ENCODE data around the gene IPPK.
A peak's percentile ranks its signal among the peaks of the same experiment; 100 is the strongest.
"Not testable (repeated sequence)": the region's sequence is repeated elsewhere in the genome, so short reads cannot be mapped to it uniquely, and the experiment has no call there.

The IPPK gene

DNA sequence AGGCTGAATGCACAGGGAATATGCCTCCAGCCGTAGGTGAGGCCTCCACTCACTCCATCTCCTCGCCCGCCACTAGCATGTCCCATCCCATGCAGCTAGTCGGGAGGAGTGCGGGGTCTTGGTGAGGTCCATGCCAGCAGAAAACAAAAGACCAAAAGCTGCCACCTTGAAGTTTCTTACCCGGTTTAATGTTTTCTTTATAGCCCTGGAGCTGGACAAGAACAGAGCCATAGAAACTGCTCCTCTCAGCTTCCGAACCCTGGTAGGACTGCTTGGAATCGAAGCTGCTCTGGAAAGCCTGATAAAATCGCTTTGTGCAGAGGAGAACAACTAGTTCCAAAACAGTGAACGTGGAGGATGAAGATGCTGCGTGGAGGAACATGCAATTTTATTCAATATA is 57.1 kb downstream of the IPPK start:
- no peak for DNase-seq

DNA sequence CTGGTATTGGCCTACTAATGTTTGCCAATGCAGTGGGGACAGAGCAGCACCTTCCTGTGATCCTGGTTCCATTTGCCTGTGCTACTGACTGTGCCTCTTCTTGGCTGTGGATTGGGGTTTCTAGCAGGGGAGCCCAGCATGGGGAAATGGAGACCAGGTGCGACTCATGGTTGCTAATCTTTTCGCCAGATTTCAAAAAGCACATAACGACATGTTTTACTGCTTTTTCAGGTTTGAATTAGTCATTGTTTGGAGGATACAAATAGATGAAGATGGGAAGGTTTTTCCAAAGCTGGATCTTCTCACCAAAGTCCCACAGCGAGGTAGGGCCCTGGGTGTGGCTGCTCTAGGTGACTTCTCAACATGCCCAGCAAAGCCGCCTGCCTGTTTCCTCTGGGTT is 57.6 kb downstream of the IPPK start:
- DNase-seq: no peak

DNA sequence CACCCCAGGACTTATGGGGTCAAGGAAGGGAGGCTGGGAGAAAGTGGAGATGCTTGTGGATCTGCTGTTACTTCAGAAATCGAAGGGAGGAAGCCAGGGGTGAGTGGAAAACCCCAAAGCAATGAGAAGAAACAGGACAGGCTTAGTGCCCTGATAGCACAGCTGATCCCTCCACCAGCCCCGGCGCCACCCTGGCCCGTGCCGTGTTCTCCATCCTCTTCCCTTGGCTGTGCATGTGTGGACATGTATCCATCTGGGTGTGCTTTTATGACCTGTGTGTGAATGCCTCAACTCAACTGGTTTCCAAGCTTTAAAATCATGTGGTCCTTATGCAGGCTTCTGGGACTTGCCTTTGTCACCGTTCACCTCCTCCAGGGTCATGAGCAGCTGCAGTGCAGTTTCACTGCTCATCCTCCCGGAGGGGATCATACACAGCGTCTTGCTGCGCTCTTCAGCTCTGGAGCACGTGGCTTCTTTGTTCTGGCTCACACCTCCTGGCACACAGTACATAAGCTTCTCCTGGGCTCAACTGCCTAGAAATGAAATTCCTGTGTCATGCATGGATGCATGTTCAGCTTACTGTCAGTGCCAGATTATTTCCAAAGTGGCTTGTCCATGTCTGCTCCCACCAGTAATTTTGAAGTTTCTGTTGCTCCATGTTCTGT is 58.2 kb downstream of the IPPK start:
- peak in 1 of 2 experiments; percentile 22 for DNase-seq

DNA sequence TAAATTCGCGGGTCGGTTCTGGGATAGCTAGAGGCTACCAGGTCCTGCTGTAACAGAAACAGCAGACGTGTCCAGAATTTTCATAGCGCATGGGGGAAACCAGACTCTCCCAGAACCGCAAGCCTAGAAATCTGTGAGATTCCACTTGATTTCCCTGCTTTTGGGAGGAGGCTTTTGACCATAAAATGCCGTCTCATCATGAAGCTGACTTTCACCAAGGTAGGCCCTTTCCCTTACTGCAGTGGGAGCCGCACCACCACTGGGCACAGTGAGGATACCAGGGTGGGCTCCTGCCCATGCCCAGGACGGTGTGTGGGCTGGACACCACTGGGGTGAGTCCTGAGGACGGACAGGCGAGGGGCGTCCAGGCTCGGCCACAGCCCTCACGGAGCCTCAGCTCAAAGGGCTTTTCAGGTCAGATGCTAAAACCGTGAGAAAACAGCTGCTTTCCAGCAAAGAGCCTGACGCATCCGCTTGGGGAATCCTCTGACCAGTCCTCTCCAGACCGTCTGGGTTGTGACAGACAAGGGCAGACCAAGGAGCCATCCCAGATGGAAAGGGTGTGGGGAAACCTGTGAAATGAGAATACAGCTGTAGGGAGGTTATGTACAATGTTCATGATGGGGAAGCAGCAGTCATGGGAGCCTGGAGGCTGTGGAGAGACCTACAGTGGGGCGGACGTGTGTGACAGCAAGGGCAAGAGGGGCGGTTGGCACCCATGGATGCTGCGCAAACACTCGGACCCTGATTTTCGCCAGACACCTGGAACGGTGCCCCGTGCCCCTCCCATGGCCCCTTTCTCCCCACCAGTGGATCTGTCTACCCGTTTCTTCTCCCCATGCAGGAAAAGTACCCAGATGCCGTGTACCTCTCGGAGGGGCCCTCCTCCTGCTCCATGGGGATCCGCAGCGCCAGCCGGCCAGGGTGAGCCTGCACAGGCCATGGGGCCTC is 59.2 kb downstream of the IPPK start:
- no peak for DNase-seq

DNA sequence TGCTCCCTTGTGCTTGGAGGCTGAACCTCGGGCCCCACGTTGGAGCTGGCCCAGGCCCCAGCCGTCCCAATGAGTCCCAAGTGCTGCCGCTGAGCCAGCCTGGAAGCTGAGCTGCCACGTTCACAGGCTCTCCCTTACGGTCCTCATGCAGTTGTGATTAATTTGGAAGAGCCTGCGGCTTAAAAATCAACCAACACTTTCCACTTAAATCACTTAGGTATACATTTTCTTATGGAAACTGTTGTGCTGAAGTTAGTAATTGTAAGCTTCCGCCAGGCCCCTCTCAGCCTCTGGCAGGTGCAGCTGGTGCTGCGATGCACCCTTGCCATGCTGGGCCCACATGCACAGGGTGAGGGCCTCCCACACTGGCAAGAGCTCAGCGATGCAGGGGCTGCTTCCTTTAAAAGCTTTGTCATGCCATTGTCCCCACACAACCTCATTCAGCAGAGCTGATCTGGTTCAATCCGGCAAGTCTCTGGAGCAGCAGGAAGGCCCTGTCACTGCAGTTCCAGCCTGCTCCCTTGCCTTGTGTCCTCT is 61.0 kb downstream of the IPPK start:
- DNase-seq: peak in 1 of 2 experiments; percentile 61

DNA sequence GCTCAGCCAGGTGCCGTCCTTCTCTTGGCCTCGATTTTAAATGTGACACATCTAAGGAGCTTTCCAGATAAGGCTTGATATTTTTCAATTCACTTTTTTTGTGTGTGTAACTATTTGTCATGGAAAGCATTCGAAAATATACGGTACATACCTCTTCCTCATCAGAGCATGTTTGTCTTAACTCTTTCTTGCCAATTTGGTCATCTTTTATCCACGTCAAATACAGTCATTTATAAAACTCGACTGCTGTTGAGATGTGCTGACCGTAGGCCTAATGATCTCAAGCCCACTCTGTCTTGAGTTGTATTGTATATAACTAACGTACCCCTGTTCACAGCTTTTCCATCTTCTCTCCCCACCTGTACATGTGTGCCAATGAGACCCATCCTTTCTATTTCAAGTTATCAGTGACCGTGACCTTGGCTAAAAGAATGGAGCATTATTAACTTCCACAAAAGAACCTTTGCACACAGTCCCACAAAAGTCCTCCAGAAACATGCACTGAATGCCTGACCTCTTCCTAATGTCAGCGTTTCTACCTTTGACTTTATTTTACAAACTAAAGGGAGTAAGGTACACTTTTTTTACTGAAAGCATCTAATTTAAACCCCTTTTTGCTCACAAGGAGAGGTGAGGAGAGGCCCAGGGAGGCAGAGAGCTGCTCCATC is 61.6 kb downstream of the IPPK start:
- no peak for DNase-seq

DNA sequence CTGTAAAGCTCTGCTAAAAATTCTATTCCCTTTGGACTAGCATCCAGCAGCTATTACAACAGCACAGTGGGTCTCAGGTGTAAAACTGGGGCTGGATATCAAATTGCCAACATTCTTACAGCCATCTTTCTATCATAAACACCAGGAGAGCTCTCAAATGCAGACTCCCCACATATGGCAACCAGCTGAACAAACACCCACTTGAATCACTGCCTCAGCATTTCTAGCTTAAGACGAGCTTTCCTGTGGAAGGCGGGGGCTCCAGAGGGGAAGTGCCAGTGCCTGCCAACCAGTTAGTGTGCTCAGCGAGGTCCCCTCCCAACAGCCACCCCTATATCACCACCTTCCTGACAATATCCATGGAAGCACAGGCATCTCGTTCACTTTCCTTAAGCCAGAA is 62.2 kb downstream of the IPPK start:
- DNase-seq: peak in 1 of 2 experiments; percentile 13

DNA sequence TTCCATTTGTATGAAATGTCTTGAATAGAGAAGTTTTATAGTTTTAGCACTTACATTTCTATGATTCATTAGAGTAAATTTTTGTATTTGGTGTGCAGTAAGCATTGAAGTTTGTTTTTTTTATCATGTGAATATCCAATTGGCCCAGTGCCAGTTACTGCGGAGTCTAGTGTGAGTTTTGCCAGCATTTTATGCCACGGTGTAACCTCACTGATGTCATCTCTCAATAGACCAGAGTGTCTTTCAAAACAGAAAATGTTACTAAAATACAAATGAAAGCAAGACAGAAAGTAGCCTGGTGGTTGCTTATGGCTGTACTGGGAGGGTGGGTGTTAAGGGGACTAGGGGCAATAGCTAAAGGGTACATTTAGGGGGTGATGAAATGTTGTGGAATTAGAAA is 62.8 kb downstream of the IPPK start:
- peak in 1 of 2 experiments; percentile 39 for DNase-seq

DNA sequence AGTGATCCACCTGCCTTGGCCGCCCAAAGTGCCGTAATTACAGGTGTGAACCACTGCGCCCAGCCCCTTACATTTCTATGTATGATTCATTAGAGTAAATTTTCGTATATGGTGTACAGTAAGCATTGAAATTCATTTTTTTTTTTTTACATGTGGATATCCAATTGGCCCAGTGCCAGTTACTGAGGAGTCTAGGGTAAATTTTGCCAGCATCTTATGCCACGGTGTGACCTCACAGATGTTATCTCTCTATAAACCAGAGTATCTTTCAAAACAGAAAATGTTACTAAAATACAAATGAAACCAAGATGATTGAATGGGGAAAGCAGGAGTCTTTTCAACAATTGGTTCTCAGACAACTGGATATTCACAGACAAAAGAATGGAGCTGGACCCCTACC is 64.7 kb downstream of the IPPK start:
- no peak for DNase-seq

DNA sequence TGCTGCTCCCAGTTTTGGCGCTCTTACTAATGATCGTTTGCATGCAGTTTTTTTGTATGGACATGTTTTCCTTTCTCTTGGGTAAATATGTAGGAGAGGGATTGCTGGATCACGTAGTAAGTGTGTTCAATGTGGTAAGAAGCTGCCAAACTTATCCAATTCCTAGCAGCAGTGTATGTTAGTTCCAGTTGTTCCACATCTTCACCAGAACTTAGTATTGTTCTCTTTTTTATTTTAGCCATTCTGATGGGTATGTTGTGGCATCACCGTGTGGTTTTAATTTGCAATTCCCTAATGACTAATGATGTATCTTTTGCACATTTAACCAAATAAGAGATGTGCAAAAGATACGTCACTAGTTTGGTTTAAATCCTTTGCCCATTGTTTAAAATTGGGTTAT is 65.9 kb downstream of the IPPK start:
- DNase-seq: no peak

DNA sequence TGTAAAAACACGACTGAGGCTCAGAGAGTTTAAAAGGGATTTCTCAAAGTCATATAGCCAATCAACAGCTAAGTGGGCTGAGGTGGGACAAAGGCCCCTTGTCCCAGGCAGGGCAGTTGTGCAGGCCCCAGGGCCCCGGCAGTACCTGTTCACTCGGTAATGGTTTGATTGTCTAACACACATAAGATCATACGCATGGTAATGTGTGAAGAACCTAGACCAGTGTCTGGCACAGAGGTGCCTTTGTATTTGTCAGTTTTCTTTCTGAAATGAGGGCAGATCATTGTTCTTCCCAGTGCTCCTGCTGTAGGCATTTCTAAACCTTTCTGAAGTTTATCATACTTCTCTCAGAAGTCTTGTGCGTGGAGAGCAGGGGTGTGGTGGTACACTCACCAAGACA is 66.8 kb downstream of the IPPK start:
- no peak for DNase-seq

DNA sequence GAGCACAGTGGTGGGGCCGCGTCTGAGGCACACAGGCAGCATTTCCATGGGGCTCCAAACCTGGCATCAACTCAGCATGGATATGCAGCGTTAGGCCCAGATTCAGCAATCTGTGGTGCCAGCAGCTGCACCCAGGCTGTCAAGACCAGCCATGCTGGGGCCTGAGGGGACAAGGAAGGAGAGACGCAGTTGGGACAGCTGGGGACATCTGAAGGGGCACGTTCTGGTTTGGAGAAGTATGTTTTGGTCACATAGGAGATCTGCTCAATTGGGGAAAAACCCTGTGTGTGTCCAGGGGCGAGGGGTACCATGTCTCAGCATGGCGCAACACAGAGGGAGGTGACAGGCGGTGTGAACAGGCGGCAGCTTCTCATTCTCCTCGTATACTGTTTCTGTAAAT is 67.5 kb downstream of the IPPK start:
- no peak for DNase-seq

DNA sequence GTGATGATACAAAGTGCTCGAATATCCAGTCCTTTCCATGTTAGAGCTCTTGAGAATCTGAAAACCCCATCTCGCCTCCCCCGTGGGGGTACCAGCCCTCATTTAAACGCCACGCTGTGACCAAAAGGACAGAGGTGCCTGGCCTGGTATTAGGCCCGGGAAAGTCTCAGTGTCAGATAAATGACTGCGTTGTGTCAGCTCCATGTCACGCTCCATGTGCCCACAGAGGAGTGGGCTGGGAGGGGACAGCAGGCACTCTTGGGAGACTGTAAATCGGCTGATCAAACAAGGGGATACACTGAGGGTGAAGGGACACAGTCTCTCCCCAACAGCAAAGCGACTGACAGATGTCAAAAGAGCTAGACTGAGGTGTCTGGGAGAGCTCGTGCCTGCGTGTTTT is 68.5 kb downstream of the IPPK start:
- no peak for DNase-seq

DNA sequence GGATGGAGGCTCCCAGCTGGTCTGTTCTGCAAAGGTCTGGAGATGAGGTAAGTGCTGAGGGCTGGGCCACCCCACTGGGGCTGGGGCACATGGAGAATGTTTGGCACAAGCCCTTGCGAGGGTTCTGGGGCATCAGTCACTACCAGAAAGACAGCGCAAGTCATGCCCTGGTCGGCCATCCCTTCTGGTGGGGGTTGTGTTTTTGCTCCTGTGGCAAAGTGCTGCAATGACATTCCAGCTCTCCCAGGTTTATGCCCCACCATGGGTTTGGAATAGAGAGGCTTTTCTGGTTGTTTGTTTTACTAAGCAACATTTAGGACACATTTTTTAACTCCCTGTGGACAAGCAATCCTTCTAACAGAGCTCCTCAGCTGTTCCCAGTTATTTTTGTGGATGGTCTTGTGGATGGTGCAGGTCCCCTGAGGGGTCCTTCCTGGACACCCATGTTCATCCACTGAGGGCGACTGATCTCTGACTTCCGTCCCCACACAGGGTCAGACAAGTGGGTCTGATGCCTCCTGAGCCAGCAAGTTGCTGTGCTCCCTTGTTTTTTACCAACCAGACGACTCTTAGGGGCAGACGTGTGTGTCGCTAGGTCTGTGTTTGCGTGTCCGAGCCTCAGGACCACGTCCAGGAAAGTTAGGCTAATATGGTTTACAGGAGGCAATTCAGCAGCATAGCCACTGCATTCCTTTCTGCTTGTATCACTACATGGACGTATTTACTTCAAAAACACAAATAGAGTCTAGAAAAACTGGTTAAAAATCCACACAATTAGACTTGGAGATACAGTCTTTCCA is 69.3 kb downstream of the IPPK start:
- DNase-seq: no peak

DNA sequence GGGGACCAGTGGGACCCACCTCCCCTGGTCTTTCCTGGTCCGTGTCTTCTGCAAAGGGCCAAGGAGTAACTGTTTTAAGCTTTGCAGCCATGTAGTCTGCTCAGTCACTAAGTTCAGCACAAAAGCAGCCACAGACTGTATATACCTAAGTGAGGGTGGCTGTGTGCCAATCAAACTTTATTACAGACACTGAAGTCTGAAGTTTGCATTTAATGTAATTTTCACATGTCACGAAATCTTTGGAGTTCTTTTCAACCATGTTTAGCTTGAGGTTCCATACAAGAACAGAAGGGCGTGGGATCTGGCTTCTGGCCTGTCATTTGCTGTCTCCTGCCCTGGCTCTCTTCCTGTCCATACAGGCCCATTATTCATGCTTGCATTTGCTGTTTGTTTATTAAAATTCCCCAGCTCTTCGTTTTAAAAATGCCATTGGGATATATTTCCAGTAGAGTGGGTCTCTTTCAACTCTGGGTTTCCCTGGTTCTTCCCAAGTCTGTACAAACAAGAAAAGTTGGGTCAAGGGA is 69.9 kb downstream of the IPPK start:
- no peak for DNase-seq

DNA sequence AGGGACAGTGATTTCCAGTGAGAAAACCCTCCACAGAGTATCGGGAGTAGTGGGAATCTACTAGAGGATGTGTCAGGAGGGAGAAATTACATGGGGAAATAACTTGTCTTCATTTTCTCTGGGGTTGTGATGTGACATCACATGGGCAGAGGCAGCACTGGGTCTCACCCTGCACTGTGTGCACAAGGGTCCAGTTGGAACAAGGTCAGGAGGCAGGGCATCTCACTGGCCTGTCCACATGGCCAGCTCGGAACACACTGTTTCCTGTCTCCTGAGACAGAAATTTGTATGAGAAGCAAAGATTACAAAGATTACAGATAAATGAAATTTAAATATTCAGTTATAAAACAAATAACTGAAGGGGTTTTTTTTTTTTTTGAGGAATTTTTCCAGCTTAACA is 71.5 kb downstream of the IPPK start:
- DNase-seq: no peak

DNA sequence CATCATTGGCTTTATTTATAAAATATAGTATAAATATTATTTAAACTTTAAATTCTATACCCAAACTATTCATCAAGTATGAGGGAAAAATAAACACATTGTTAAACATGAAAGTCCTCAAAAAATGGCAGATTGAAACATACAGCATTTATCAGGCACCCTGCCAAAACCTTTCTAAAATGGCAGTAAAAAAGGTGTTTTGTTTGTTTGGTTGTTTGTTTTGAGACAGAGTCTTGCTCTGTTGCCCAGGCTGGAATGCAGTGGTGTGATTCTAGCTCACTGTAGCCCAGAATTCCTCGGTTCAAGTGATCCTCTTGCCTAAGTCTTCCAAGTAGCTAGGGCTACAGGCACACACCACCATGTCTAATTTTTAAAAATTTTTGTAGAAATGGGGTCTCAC is 74.0 kb downstream of the IPPK start:
- DNase-seq: no peak

DNA sequence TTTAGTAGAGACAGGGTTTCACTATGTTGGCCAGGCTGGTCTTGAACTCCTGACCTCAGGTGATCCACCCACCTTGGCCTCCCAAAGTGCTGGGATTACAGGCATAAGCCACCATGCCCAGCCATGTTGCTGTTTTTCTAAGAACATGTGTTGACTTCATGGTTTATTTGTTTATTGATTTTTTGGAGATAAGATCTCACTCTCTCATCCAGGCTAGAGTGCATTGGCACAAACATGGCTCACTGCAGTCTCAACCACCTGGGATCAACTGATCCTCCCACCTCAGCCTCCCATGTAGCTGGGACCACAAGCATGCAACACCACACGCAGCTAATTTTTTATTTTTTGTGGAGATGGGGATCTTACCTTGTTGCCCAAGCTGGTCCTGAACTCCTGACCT is 74.9 kb downstream of the IPPK start:
- DNase-seq: not testable (repeated sequence)

DNA sequence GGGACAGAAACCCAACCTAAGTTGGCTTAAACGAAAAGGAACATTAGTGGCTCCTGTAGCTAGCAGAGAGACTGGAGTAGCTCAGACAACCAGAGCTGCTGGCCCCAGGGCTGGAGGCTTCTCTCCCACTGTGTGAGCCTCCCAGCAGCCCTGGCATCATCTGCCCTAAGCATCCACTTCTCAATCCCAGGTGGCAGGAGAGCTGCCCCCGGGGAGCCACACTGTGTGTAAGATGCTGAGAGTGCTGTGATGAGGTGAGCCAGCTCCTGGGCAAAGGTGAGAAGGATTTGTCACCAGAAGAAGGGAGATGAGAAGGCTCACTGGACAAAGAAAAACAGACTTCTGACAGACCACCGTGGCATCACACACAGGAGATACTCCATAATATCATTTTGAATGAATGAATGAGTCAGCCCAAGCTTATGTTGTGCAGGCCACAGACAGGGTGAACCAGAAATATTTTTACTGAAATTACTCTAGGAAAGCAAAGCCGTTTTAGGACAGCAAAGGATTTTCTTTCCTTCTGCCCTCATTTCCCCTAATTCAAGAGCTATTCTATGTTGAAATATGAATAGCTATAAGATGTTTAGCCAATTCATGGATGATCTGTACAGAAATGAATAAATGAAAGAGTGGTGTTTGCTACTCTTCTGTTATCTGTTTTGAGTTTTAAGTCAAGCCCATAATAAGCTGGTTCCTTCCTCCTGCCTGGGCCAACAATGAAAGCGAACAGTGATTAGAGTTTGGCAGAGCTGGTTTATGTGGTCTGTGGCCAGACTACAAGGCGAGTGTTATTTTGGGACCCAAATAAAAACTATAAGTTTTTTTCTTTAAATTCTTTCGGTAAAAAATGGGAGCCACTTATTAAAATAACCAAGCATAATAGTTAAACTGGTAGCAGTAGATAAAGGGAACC is 76.7 kb downstream of the IPPK start:
- no peak for DNase-seq

DNA sequence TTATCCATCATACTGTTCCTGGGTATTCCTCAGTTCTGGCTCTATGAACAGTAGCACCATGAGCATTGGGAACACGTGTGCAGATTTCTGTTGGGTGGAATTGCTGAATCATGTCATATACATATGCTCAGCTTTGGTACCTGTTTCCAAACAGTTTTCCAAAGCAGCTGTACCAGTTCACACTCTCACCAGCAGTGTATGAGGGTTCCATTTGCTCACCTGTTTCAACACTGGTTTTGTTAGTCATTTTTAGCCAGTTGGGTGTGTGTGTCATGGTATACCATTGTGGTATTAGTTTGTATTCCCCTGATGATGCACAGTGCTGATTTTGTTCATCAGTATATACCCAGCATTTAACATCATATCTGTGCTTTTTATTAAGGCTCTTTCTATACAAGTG is 77.4 kb downstream of the IPPK start:
- DNase-seq: no peak

DNA sequence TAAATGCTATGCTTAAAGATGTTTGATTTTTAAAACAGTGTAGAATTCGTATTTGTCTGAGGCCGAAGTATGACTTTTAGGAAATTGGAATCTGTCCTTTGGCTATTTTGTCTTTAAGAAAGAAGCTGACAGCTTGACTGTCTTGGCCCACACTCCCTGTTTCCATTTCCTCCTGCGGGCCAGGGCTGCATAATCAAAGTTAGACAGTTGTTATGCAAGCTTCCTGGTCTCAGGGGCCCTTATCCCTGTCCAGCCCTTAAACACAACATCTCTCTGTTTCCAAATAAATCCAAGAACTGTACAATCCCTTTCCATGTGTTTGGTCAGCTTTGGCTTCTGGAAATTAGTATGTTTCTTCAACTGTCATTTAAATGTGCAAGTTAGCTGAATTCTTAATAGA is 79.6 kb downstream of the IPPK start:
- DNase-seq: no peak

Measured in NCI-H446 (cell line).